K562 (cell line): ENCODE data around the gene CHRNG. TPM values are rescaled to one million over a fixed set of nuclear protein-coding genes. Genes with fewer than 3 reads are reported as not detected.

ENCODE experiments used
- ATAC-seq: fragments of 200-7000 bp; cut with Tn5 transposase; 3 replicates; pipeline ENCODE4 v1.9.1; 2020; ENCODE audit warnings: moderate library complexity
- BruUV-seq: library from RNA; stranded (reverse); fragments of 400-500 nt; replicated peaks from 2 replicates; lab custom pipeline; 2021; lab: Mats Ljungman, UMichigan
- CTCF ChIA-PET: fragments of 300-600 bp; formaldehyde crosslinking; extraction: SDS; loops from one replicate; lab custom pipeline; 2021; ENCODE audit warnings: low intra/inter-chr PET ratio; lab: Yijun Ruan, JAX
- POLR2A ChIA-PET: fragments of 300-600, 350-650 bp; sonication (Branson Sonifier 250); formaldehyde crosslinking; extraction: SDS; loops from one replicate; lab custom pipeline; 2021; ENCODE audit warnings: antibody characterized with exemption, inconsistent platforms; lab: Yijun Ruan, JAX
- DNase-seq, 4 experiments: peaks; one replicate each; pipeline versions ENCODE4 v3.0.0 to v3.0.0-alpha.2; 2011 to 2018; ENCODE audit warnings: low spot score in 3 of 4, mixed read lengths in 3 of 4; ENCODE audit errors: extremely low read depth in 1 of 4
- FAIRE-seq: peaks from 2 replicates; lab custom pipeline; 2011; peaks lifted over from hg19 to GRCh38; lab: Jason Lieb, UNC
- H2AFZ ChIP-seq: 2 replicates; pipeline ENCODE4 v1.6.0; 2011; ENCODE audit warnings: low read depth, low read length, control low read depth, inconsistent platforms
- H3K27ac ChIP-seq: fragments of 200-600 bp; 3 replicates; pipeline ENCODE4 v1.8.0; 2011; ENCODE audit warnings: low read depth, mild to moderate bottlenecking, control low read depth, inconsistent platforms, low read length, moderate library complexity, mixed read lengths; ENCODE audit errors: extremely low read depth
- H3K27me3 ChIP-seq, 2 experiments: fragments of 300-600 bp in 1 of 2; 2 replicates in 1 of 2; 3 replicates in 1 of 2; pipeline versions ENCODE4 v1.6.0 to v1.8.0; 2011; ENCODE audit warnings: inconsistent platforms in 2 of 2, low read length in 2 of 2, mild to moderate bottlenecking in 1 of 2, mixed read lengths in 1 of 2, moderate library complexity in 1 of 2; ENCODE audit not compliant: control insufficient read depth in 2 of 2, insufficient read depth in 2 of 2
- H3K36me3 ChIP-seq: fragments of 300-600 bp; 3 replicates; pipeline ENCODE4 v1.8.0; 2011; ENCODE audit warnings: mild to moderate bottlenecking, low read length, inconsistent platforms; ENCODE audit not compliant: control insufficient read depth, insufficient read depth
- H3K4me1 ChIP-seq, 2 experiments: fragments of 200-600 bp in 1 of 2; replicated peaks in 1 of 2; 2 replicates in 1 of 2; 3 replicates in 1 of 2; pipeline versions ENCODE4 v1.5.1 to v1.8.0; 2011; ENCODE audit warnings: inconsistent platforms in 2 of 2, low read length in 2 of 2, mild to moderate bottlenecking in 1 of 2, mixed read lengths in 1 of 2, moderate library complexity in 1 of 2; ENCODE audit not compliant: control insufficient read depth in 2 of 2, insufficient read depth in 2 of 2
- H3K4me2 ChIP-seq: 2 replicates; pipeline ENCODE4 v1.6.1; 2011; ENCODE audit warnings: low read length, control low read depth, inconsistent platforms, mixed read lengths; ENCODE audit not compliant: insufficient read depth
- H3K4me3 ChIP-seq: fragments of 200-600 bp; sonication (generic), shearing (Covaris generic); 2 replicates; pipeline ENCODE4 v1.5.1; 2016; ENCODE audit warnings: control low read depth, inconsistent platforms
- H3K79me2 ChIP-seq: fragments of 200-600 bp; 3 replicates; pipeline ENCODE4 v1.8.0; 2011; ENCODE audit warnings: low read length, inconsistent platforms; ENCODE audit not compliant: control insufficient read depth, insufficient read depth
- H3K9ac ChIP-seq, 2 experiments: 2 replicates each; pipeline versions ENCODE4 v1.6.0 to v1.6.1; 2011; ENCODE audit warnings: low read depth in 2 of 2, low read length in 2 of 2, control low read depth in 1 of 2, inconsistent platforms in 1 of 2, mild to moderate bottlenecking in 1 of 2, mixed read lengths in 1 of 2; ENCODE audit not compliant: insufficient read depth in 1 of 2
- H3K9me1 ChIP-seq: one replicate; pipeline ENCODE4 v1.6.0; 2011; ENCODE audit warnings: inconsistent platforms, mild to moderate bottlenecking, low read length, moderate library complexity; ENCODE audit not compliant: control insufficient read depth, insufficient read depth
- H3K9me3 ChIP-seq: replicated peaks from 2 replicates; pipeline ENCODE4 v1.5.1; 2011; ENCODE audit warnings: low read depth, low read length, inconsistent platforms; ENCODE audit not compliant: control insufficient read depth, insufficient read depth
- H4K20me1 ChIP-seq: replicated peaks from 2 replicates; pipeline ENCODE4 v1.6.1; 2011; ENCODE audit warnings: low read length, inconsistent platforms, mixed read lengths; ENCODE audit not compliant: control insufficient read depth, insufficient read depth
- CBX5 ChIP-seq: IDR thresholded peaks from 2 replicates; pipeline ENCODE4 v1.6.1; 2014; ENCODE audit warnings: low read depth, borderline replicate concordance
- COPS2 ChIP-seq: fragments of 450-650 bp; conservative IDR thresholded peaks from 2 replicates; pipeline ENCODE4 v1.6.1; 2016; ENCODE audit warnings: mild to moderate bottlenecking, moderate library complexity
- GATA2 ChIP-seq: sonication (generic); formaldehyde crosslinking; IDR thresholded peaks from 2 replicates; pipeline ENCODE4 v1.4.0; 2020; ENCODE audit warnings: mild to moderate bottlenecking, missing genetic modification reagents
- GATAD2A ChIP-seq: fragments of 450-650 bp; IDR thresholded peaks from 2 replicates; pipeline ENCODE4 v1.6.1; 2017
- HMBOX1 ChIP-seq: sonication (generic); IDR thresholded peaks from 2 replicates; pipeline ENCODE4 v1.6.1; 2016
- HNRNPLL ChIP-seq: fragments of 200-400 bp; formaldehyde crosslinking; IDR thresholded peaks from 2 replicates; pipeline ENCODE4 v1.6.1; 2017; ENCODE audit warnings: low read length, low read depth, mild to moderate bottlenecking; ENCODE audit not compliant: poor library complexity, severe bottlenecking
- LARP7 ChIP-seq: fragments of 450-650 bp; IDR thresholded peaks from 2 replicates; pipeline ENCODE4 v1.6.1; 2016
- MAZ ChIP-seq, 2 experiments: fragments of 450-650 bp in 1 of 2; sonication (generic) in 1 of 2; formaldehyde crosslinking; IDR thresholded peaks in 1 of 2; conservative IDR thresholded peaks in 1 of 2; 2 replicates each; pipeline versions ENCODE4 v1.4.0 to v1.5.0; 2020; ENCODE audit warnings: mild to moderate bottlenecking in 1 of 2, missing genetic modification reagents in 1 of 2
- POLR2AphosphoS2 ChIP-seq: IDR thresholded peaks from 2 replicates; pipeline ENCODE4 v1.6.1; 2012; ENCODE audit warnings: low read length, improper control_type of control experiment
- RHOXF2B ChIP-seq: fragments of 250-450 bp; sonication (Bioruptor Pico); conservative IDR thresholded peaks from 2 replicates; pipeline ENCODE4 v1.5.1; 2021
- RREB1 ChIP-seq: fragments of 250-450 bp; sonication (Bioruptor Pico); IDR thresholded peaks from 2 replicates; pipeline ENCODE4 v1.4.0; 2020
- TFAP4 ChIP-seq: sonication (generic); formaldehyde crosslinking; IDR thresholded peaks from 2 replicates; pipeline ENCODE4 v1.8.0; 2022; ENCODE audit warnings: missing genetic modification reagents, mild to moderate bottlenecking, moderate library complexity, borderline replicate concordance
- ZBTB1 ChIP-seq: sonication (generic); formaldehyde crosslinking; IDR thresholded peaks from 2 replicates; pipeline ENCODE4 v1.8.1; 2023; ENCODE audit warnings: missing genetic modification reagents, low read depth, mild to moderate bottlenecking, borderline replicate concordance
- ZBTB17 ChIP-seq: fragments of 450-650 bp; formaldehyde crosslinking; IDR thresholded peaks from 2 replicates; pipeline ENCODE4 v1.4.0; 2020; ENCODE audit warnings: mild to moderate bottlenecking
- ZNF165 ChIP-seq: fragments of 250-450 bp; sonication (Bioruptor Pico); IDR thresholded peaks from 2 replicates; pipeline ENCODE4 v1.4.0; 2020; ENCODE audit warnings: borderline replicate concordance
- ZNF384 ChIP-seq: IDR thresholded peaks from 2 replicates; pipeline ENCODE4 v1.6.1; 2012; ENCODE audit warnings: low read depth, low read length, improper control_type of control experiment
- ZNF507 ChIP-seq: conservative IDR thresholded peaks from 2 replicates; pipeline ENCODE4 v1.6.1; 2017; ENCODE audit warnings: missing genetic modification characterization, missing compliant biosample characterization
- WGBS: fragments of 100-300 bp; shearing (Covaris generic); methylation state at CpG from one replicate; pipeline ENCODE4 v1.1.6; 2016; ENCODE audit warnings: low coverage, mixed read lengths; ENCODE audit not compliant: insufficient coverage; ENCODE audit errors: missing lambda C conversion rate; 5-methylcytosine and 5-hydroxymethylcytosine counted together
- in situ Hi-C: fragments of 300-500 bp; cut with MboI; formaldehyde crosslinking; loops from 4 replicates; pipeline ENCODE4 v1.15.0; 2018; ENCODE audit warnings: inconsistent platforms, mixed read lengths
- intact Hi-C: fragments of 100-400 bp; cut with micrococcal nuclease; formaldehyde crosslinking; loops from 2 replicates; pipeline ENCODE4 v1.14.2; 2022
- polyA plus RNA-seq, 8 experiments: library from polyadenylated mRNA; depleted of rRNA in 4 of 8; stranded (reverse) in 5 of 8; unstranded in 3 of 8; fragments of >200 nt; fragmentation: Nextera tagmentation in 2 of 8; fragmentation: Illumina TruSeq in 1 of 8; extraction: Ambion mirVana in 2 of 8; extraction: Trizol in 1 of 8; gene quantifications; 2 replicates each; pipeline versions ENCODE4 v1.2.1 to v1.2.3, GENCODE V29; 2011 to 2014; ENCODE audit warnings: inconsistent platforms in 1 of 8, missing spikeins in 1 of 8
- total RNA-seq, 7 experiments: library from RNA; depleted of rRNA in 6 of 7; stranded (reverse); fragments of >200 nt in 6 of 7; fragmentation: Illumina TruSeq in 2 of 7; extraction: Trizol in 2 of 7; gene quantifications; 2 replicates each; pipeline versions ENCODE4 v1.2.1 to v1.2.3, GENCODE V29; 2011 to 2021; ENCODE audit warnings: low replicate concordance in 1 of 7

The CHRNG gene
- total and polyA plus RNA-seq, 9 of the 15 experiments (the other 6 are each of a cell fraction or from before 2014, with no cell fraction given) = not detected

- Histone ChIP-seq H3K27me3 (peaks cover 0 to 33% of the 10 kb centered on the region in 2 experiments; a peak in 2 of 5 replicates), H3K27ac (no peak overlapping the region), H2AFZ (no peak overlapping the region)
- DNase-seq = no peak
- TF ChIP-seq RHOXF2B (CRISPR knock-in tag) = no peak
- TF ChIP-seq LARP7 = no peak
- no peak for TF ChIP-seq GATAD2A
- TF ChIP-seq ZNF384 = no peak
- TF ChIP-seq ZNF507 (tag) = no peak
- no peak for TF ChIP-seq RREB1
- TF ChIP-seq MAZ (CRISPR knock-in tag; conservative IDR thresholded peaks at IDR 0.05 in 1 of 2, IDR thresholded peaks at IDR 0.05 in 1 of 2) = no peak
- TF ChIP-seq POLR2AphosphoS2 = no peak
- no peak for TF ChIP-seq ZBTB1 (CRISPR knock-in tag)
- TF ChIP-seq ZNF165 (CRISPR knock-in tag) = no peak
- TF ChIP-seq ZBTB17 = no peak
- TF ChIP-seq HNRNPLL = no peak
- no peak for TF ChIP-seq CBX5
- TF ChIP-seq TFAP4 (CRISPR knock-in tag) = no peak
- TF ChIP-seq HMBOX1 = no peak
- no peak for TF ChIP-seq GATA2
- TF ChIP-seq COPS2 = no peak
- TF ChIP-seq, all 486 proteins: peak for 0
- H3K9me3 ChIP-seq = no peaks in the 10 kb centered on the region
- H3K4me3 ChIP-seq = no peak overlapping the region
- POLR2A ChIA-PET = no interaction called here
- FAIRE-seq (no peak), ATAC-seq (no peak)
- peaks cover 0 to under 1% of the 10 kb centered on the region in 2 experiments; a peak in 1 of 5 replicates for H3K4me1 ChIP-seq
- 4% methylated on average over 9 of the region's 13 CpGs for WGBS
- in situ Hi-C loops = no loop called here
- H3K79me2 ChIP-seq = no peaks in the 10 kb centered on the region
- CTCF ChIA-PET = no interaction called here
- no peaks in the 10 kb centered on the region for H3K9me1 ChIP-seq
- H4K20me1 ChIP-seq = no peaks in the 10 kb centered on the region
- intact Hi-C loops = no loop called here
- H3K36me3 ChIP-seq = no peaks in the 10 kb centered on the region
- H3K9ac ChIP-seq = no peak overlapping the region
- BruUV-seq = no TSS peak
- no peak overlapping the region for H3K4me2 ChIP-seq
Measured at GRCh38 chr2:232497348-232497747, 42.1 kb upstream of the CHRNG start.
